SK-MEL-5 (cell line): ENCODE measurements around the gene TPM4. TPM values are rescaled to one million over a fixed set of nuclear protein-coding genes. Genes with fewer than 3 reads are reported as not detected.

Experiments
- DNase-seq: peaks from one replicate; pipeline ENCODE4 v3.0.0-alpha.2; 2016; ENCODE audit warnings: low read depth, low spot score
- in situ Hi-C: cut with HindIII; loops from 2 replicates; pipeline ENCODE4 v1.10.0; 2016; ENCODE audit warnings: low sequenced_read_pairs, high pct_unique_total_duplicates, low pct_unique_long_range_greater_than_20kb
- total RNA-seq: library from RNA; depleted of rRNA; stranded (reverse); fragments of >200 nt; shearing (Covaris generic); gene quantifications from 2 replicates; pipeline ENCODE4 v1.2.3, GENCODE V29; 2014; rRNA removed

Gene TPM4
- total RNA-seq, 1 experiment from 2014 or later = 197 TPM

- in situ Hi-C loops = no loop called here
Observed at GRCh38 chr19:16135430-16136127, 59.3 kb downstream of the TPM4 start.

GRCh38 chr19:16136185-16136999, 60.1 kb downstream of the TPM4 start:
- in situ Hi-C loops = no loop called here
- no peak for DNase-seq

More at GRCh38 chr19:16135430-16136127, 59.3 kb downstream of the TPM4 start:
- DNase-seq = no peak

GRCh38 chr19:16139752-16140151, 63.5 kb downstream of the TPM4 start:
- in situ Hi-C loops = no loop called here
- DNase-seq = no peak

GRCh38 chr19:16141043-16141442, 64.7 kb downstream of the TPM4 start:
- in situ Hi-C loops = no loop called here
- DNase-seq = no peak

- no peak for DNase-seq
- in situ Hi-C loops = no loop called here
Observed at GRCh38 chr19:16142032-16142580, 65.8 kb downstream of the TPM4 start.

- in situ Hi-C loops = no loop called here
- no peak for DNase-seq
Observed at GRCh38 chr19:16143399-16144215, 67.3 kb downstream of the TPM4 start, which contains the start of gene HSH2D. TSS of gene HSH2D (plus strand) at chr19:16143685. CDS start at chr19:16148751, 5,066 bp downstream.

- in situ Hi-C loops = no loop called here
- no peak for DNase-seq
Observed at GRCh38 chr19:16144216-16144581, 67.9 kb downstream of the TPM4 start.

- in situ Hi-C loops = no loop called here
- no peak for DNase-seq
Observed at GRCh38 chr19:16146112-16146511, 69.8 kb downstream of the TPM4 start.

- DNase-seq = no peak
- in situ Hi-C loops = no loop called here
Observed at GRCh38 chr19:16148443-16149229, 72.3 kb downstream of the TPM4 start.

Other genes with a start within 250 kb of the TPM4 start
- not detected in 2 replicates for gene CYP4F2, start 178.4 kb upstream of the TPM4 start, total RNA-seq
- gene CYP4F11, start 142.0 kb upstream of the TPM4 start, total RNA-seq = 0.72 and 0.79 TPM in 2 replicates
- gene OR10H4, start 127.5 kb upstream of the TPM4 start, total RNA-seq = not detected in 2 replicates
- gene RAB8A, start 35.4 kb downstream of the TPM4 start, total RNA-seq = 26.7 and 28.4 TPM in 2 replicates
- gene HSH2D, start 67.2 kb downstream of the TPM4 start, total RNA-seq = not detected in 2 replicates
- gene CIB3, start 97.0 kb downstream of the TPM4 start, total RNA-seq = not detected in 2 replicates
- gene FAM32A, start 108.9 kb downstream of the TPM4 start, total RNA-seq = 78.3 and 95.1 TPM in 2 replicates
- 42.7 and 45.9 TPM in 2 replicates for gene AP1M1, start 121.4 kb downstream of the TPM4 start, total RNA-seq
- gene KLF2, start 248.3 kb downstream of the TPM4 start, total RNA-seq = 1.5 and 2.5 TPM in 2 replicates